Measurements from ENCODE around the gene GALNT2.

Gene GALNT2

GRCh38 chr1:230152999-230153398 lies 86.0 kb downstream of the GALNT2 start:
- Histone ChIP-seq H4K20me1 (ENCODE audit: insufficient read depth, low read length, poor library complexity, severe bottlenecking) (peaks cover 51% of the 10 kb centered on the region), H3K4me1 (ENCODE audit: insufficient read depth, low read length, poor library complexity, severe bottlenecking) (peaks cover 44% of the 10 kb centered on the region), H3K79me2 (ENCODE audit: insufficient read depth, low read length) (peaks cover 100% of the 10 kb centered on the region), H2AFZ (ENCODE audit: low read length) (no peak overlapping the region), H3K36me3 (ENCODE audit: insufficient read depth, low read length) (peaks cover 12% of the 10 kb centered on the region; the same call in 1 of the 2 replicates), H3K9ac (ENCODE audit: low read depth, low read length, poor library complexity, severe bottlenecking) (no peak overlapping the region), H3K9me2 (replicated peaks; ENCODE audit: low read depth, low read length) (no peaks in the 10 kb centered on the region), H3K4me3 (ENCODE audit: low read length, poor library complexity, severe bottlenecking) (no peak overlapping the region), H3K9me3 (ENCODE audit: insufficient read depth, low read depth, low read length) (no peaks in the 10 kb centered on the region), H3K27me3 (ENCODE audit: insufficient read depth, low read length, poor library complexity, severe bottlenecking) (no peaks in the 10 kb centered on the region), H3F3A (ENCODE audit: low read depth) (no peaks in the 10 kb centered on the region), H3K4me2 (ENCODE audit: low read depth, low read length, poor library complexity, severe bottlenecking) (no peak overlapping the region)
- TF ChIP-seq EZH2phosphoT487 (IDR thresholded peaks at IDR 0.05; ENCODE audit: borderline replicate concordance) (no peak), CTCF (conservative IDR thresholded peaks at IDR 0.05; ENCODE audit: low read length) (no peak)

DNA sequence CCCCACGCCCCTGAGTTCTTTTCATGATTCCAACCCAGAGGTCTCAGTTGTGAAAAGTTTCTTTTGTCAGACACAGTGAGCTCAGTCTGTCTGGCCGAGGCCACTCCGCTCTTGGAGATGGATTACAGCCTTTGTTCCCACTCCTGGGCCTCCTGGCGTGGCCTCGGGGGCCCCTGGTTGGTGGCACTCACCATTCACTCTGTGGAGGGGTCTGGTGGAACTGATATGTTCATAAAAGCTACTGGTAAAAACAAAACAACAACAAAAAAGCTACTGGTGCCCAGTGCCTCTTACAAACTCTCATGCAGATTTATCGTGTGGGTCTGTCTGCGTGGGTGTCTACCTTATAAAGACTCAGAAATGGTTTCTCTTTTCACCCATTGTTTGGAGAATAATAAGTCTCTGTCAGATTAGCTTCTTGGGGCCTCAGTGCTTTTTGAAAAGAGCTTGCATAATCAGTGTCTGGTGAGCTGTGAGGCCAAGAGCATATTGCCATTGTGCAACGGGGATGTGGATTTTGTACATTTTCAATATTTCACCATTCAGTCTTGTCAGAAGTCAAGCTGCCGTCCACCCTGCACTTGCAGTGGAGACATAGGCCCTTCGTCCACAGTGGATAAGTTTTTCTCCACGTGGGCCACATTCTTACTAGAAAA lies 86.7 kb downstream of the GALNT2 start:
- H3K4me2 ChIP-seq (ENCODE audit: low read depth, low read length, poor library complexity, severe bottlenecking), result no peak overlapping the region
- H3K79me2 ChIP-seq (ENCODE audit: insufficient read depth, low read length), result peaks cover 100% of the 10 kb centered on the region
- no peaks in the 10 kb centered on the region for H3F3A ChIP-seq (ENCODE audit: low read depth)
- H3K4me3 ChIP-seq (ENCODE audit: low read length, poor library complexity, severe bottlenecking), result no peak overlapping the region
- H3K36me3 ChIP-seq (ENCODE audit: insufficient read depth, low read length), result peaks cover 12% of the 10 kb centered on the region; the same call in 1 of the 2 replicates
- H3K27me3 ChIP-seq (ENCODE audit: insufficient read depth, low read length, poor library complexity, severe bottlenecking), result no peaks in the 10 kb centered on the region
- no peak overlapping the region for H3K9ac ChIP-seq (ENCODE audit: low read depth, low read length, poor library complexity, severe bottlenecking)
- no peaks in the 10 kb centered on the region for H3K9me3 ChIP-seq (ENCODE audit: insufficient read depth, low read depth, low read length)
- peaks cover 52% of the 10 kb centered on the region for H3K4me1 ChIP-seq (ENCODE audit: insufficient read depth, low read length, poor library complexity, severe bottlenecking)
- no peak overlapping the region for H2AFZ ChIP-seq (ENCODE audit: low read length)
- no peaks in the 10 kb centered on the region for H3K9me2 ChIP-seq (replicated peaks; ENCODE audit: low read depth, low read length)
- no peak for TF ChIP-seq CTCF (conservative IDR thresholded peaks at IDR 0.05; ENCODE audit: low read length)
- TF ChIP-seq EZH2phosphoT487 (IDR thresholded peaks at IDR 0.05; ENCODE audit: borderline replicate concordance), result no peak
- H4K20me1 ChIP-seq (ENCODE audit: insufficient read depth, low read length, poor library complexity, severe bottlenecking), result peaks cover 51% of the 10 kb centered on the region

GRCh38 chr1:230155021-230155420 lies 88.0 kb downstream of the GALNT2 start:
- H3F3A ChIP-seq (ENCODE audit: low read depth), result no peaks in the 10 kb centered on the region
- H3K4me2 ChIP-seq (ENCODE audit: low read depth, low read length, poor library complexity, severe bottlenecking), result peak overlapping the region; percentile 12
- no peak for TF ChIP-seq CTCF (conservative IDR thresholded peaks at IDR 0.05; ENCODE audit: low read length)
- no peak for TF ChIP-seq EZH2phosphoT487 (IDR thresholded peaks at IDR 0.05; ENCODE audit: borderline replicate concordance)
- H4K20me1 ChIP-seq (ENCODE audit: insufficient read depth, low read length, poor library complexity, severe bottlenecking), result peaks cover 51% of the 10 kb centered on the region
- H3K9ac ChIP-seq (ENCODE audit: low read depth, low read length, poor library complexity, severe bottlenecking), result no peak overlapping the region
- H3K36me3 ChIP-seq (ENCODE audit: insufficient read depth, low read length), result peaks cover 12% of the 10 kb centered on the region; the same call in 1 of the 2 replicates
- H3K4me3 ChIP-seq (ENCODE audit: low read length, poor library complexity, severe bottlenecking), result no peak overlapping the region
- H3K79me2 ChIP-seq (ENCODE audit: insufficient read depth, low read length), result peaks cover 100% of the 10 kb centered on the region
- peaks cover 60% of the 10 kb centered on the region for H3K4me1 ChIP-seq (ENCODE audit: insufficient read depth, low read length, poor library complexity, severe bottlenecking)
- H3K9me3 ChIP-seq (ENCODE audit: insufficient read depth, low read depth, low read length), result no peaks in the 10 kb centered on the region
- no peak overlapping the region for H2AFZ ChIP-seq (ENCODE audit: low read length)
- H3K9me2 ChIP-seq (replicated peaks; ENCODE audit: low read depth, low read length), result no peaks in the 10 kb centered on the region
- no peaks in the 10 kb centered on the region for H3K27me3 ChIP-seq (ENCODE audit: insufficient read depth, low read length, poor library complexity, severe bottlenecking)
